Osteoblast (primary cell): ENCODE results near the gene PI4K2B. TPM values are rescaled to one million over a fixed set of nuclear protein-coding genes. Genes with fewer than 3 reads are reported as not detected.

Experiments used
- DNase-seq: peaks from one replicate; pipeline ENCODE4 v3.0.0; 2011; ENCODE audit warnings: low spot score, mixed read lengths; ENCODE audit not compliant: insufficient read length; ENCODE audit errors: missing footprints
- H2AFZ ChIP-seq: 2 replicates; pipeline ENCODE4 v1.6.0; 2011; ENCODE audit warnings: mild to moderate bottlenecking, low read length
- H3K27ac ChIP-seq: 2 replicates; pipeline ENCODE4 v1.5.1; 2011; ENCODE audit warnings: mild to moderate bottlenecking, low read depth, low read length, moderate library complexity
- H3K27me3 ChIP-seq: 2 replicates; pipeline ENCODE4 v1.6.0; 2012; ENCODE audit warnings: mild to moderate bottlenecking, control low read depth, inconsistent platforms, low read length, moderate library complexity; ENCODE audit not compliant: insufficient read depth
- H3K36me3 ChIP-seq: 2 replicates; pipeline ENCODE4 v1.5.1; 2011; ENCODE audit warnings: mild to moderate bottlenecking, low read length, control low read depth, moderate library complexity; ENCODE audit not compliant: insufficient read depth
- H3K4me1 ChIP-seq: 2 replicates; pipeline ENCODE4 v1.5.1; 2011; ENCODE audit warnings: mild to moderate bottlenecking, low read length, control low read depth, moderate library complexity; ENCODE audit not compliant: insufficient read depth
- H3K4me2 ChIP-seq: 2 replicates; pipeline ENCODE4 v1.6.0; 2011; ENCODE audit warnings: mild to moderate bottlenecking, low read length; ENCODE audit not compliant: insufficient read depth
- H3K4me3 ChIP-seq: fragments of 200-600 bp; sonication (generic); 3 replicates; pipeline ENCODE4 v1.5.1; 2012; ENCODE audit warnings: mild to moderate bottlenecking, low read length, inconsistent platforms; ENCODE audit not compliant: insufficient read depth
- H3K79me2 ChIP-seq: 2 replicates; pipeline ENCODE4 v1.6.0; 2012; ENCODE audit warnings: mild to moderate bottlenecking, low read length, control low read depth, inconsistent platforms; ENCODE audit not compliant: insufficient read depth
- H3K9me3 ChIP-seq: 2 replicates; pipeline ENCODE4 v1.5.1; 2011; ENCODE audit warnings: low read depth, low read length, control low read depth
- H4K20me1 ChIP-seq: 2 replicates; pipeline ENCODE4 v1.6.0; 2012; ENCODE audit warnings: mild to moderate bottlenecking, low read length, control low read depth; ENCODE audit not compliant: insufficient read depth
- total RNA-seq: library from RNA; depleted of rRNA; stranded (reverse); fragments of >200 nt; gene quantifications from 2 replicates; pipeline ENCODE4 v1.2.3, GENCODE V29; 2012
- TF ChIP-seq, protein P1 (sequence below): IDR thresholded peaks from 2 replicates; pipeline ENCODE4 v1.5.1; 2011; ENCODE audit warnings: mild to moderate bottlenecking, low read depth, low read length, moderate library complexity; ENCODE audit errors: extremely low read depth

Gene PI4K2B
- total RNA-seq, 1 donor = 20.3 TPM

DNA sequence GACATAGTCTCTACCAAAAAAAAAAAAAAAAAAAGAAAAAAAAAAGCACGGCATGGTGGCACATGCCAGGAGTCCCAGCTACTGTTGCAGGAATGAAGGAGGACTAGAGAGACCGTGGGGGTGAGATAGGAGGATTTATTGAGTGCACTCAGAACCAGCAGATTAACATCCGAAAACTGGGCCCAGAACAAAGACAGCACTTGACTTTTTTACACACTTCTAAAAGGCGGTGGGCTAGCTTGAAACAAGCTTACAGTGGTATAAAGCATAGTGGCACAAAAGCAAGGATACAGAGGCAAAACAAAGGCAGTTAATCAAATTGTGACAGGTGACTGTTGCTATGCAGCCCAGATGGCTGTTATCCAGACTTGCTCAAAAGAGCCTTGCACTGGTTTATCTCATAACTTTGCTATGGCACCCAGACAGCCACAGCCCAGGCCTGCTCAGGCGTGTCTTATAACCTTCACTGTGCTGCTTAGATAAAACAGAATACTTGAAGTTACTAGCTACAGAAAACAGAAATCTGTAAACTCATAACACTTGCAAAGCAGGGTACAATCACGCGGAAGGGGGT is 9.9 kb upstream of the PI4K2B start:
- TF ChIP-seq, protein P1, sequence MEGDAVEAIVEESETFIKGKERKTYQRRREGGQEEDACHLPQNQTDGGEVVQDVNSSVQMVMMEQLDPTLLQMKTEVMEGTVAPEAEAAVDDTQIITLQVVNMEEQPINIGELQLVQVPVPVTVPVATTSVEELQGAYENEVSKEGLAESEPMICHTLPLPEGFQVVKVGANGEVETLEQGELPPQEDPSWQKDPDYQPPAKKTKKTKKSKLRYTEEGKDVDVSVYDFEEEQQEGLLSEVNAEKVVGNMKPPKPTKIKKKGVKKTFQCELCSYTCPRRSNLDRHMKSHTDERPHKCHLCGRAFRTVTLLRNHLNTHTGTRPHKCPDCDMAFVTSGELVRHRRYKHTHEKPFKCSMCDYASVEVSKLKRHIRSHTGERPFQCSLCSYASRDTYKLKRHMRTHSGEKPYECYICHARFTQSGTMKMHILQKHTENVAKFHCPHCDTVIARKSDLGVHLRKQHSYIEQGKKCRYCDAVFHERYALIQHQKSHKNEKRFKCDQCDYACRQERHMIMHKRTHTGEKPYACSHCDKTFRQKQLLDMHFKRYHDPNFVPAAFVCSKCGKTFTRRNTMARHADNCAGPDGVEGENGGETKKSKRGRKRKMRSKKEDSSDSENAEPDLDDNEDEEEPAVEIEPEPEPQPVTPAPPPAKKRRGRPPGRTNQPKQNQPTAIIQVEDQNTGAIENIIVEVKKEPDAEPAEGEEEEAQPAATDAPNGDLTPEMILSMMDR = no peak
- no peaks in the 10 kb centered on the region for H4K20me1 ChIP-seq
- H2AFZ ChIP-seq = no peak overlapping the region
- H3K27me3 ChIP-seq = no peaks in the 10 kb centered on the region
- H3K79me2 ChIP-seq = no peaks in the 10 kb centered on the region
- no peaks in the 10 kb centered on the region for H3K36me3 ChIP-seq
- peaks cover 9% of the 10 kb centered on the region for H3K9me3 ChIP-seq
- no peak overlapping the region for H3K4me2 ChIP-seq
- no peak overlapping the region for H3K27ac ChIP-seq
- no peak for DNase-seq
- no peak overlapping the region for H3K4me3 ChIP-seq
- no peaks in the 10 kb centered on the region for H3K4me1 ChIP-seq

DNA sequence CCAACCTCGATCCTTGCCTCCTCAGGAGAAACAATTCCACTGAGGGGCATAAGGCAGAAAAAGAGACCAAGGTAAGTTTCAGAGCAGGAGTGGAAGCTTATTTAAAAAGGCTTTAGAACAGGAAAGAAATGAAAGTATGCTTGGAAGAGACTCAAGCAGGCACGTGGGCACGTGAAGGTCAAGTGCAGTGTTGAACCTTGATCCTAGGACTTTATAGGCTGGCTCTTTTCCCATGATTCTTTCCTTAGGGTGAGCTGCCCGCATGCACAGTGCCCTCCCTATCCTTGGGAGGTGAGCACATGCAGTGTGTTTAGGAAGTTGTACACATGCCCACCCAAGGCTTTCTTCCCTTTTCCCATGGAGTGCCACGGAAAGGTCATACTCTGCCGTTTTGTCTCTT is 4.0 kb upstream of the PI4K2B start:
- no peaks in the 10 kb centered on the region for H3K27me3 ChIP-seq
- TF ChIP-seq, protein P1 = no peak
- no peak overlapping the region for H3K4me3 ChIP-seq
- H4K20me1 ChIP-seq = no peaks in the 10 kb centered on the region
- no peaks in the 10 kb centered on the region for H3K79me2 ChIP-seq
- DNase-seq = no peak
- no peak overlapping the region for H3K27ac ChIP-seq
- no peaks in the 10 kb centered on the region for H3K36me3 ChIP-seq
- peaks cover 4% of the 10 kb centered on the region for H3K9me3 ChIP-seq
- no peak overlapping the region for H3K4me2 ChIP-seq
- no peak overlapping the region for H2AFZ ChIP-seq
- H3K4me1 ChIP-seq = no peaks in the 10 kb centered on the region

DNA sequence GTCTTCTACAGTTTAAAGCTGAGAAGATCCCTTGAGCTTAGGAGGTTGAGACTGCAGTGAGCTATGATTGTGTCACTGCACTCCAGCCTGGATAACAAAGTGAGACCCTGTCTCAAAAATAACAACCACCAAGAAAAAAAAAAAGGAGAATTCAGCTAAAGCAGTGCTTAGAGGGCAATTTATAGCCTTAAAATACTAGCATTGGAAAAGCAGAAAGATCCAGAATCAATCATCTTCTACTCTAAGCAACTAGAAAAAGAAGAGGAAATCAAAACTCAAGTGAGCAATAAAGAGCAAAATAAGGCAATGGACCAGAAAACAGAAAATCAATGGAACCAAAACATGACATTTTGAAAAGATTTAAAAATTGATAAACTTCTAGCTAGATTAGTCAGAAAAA is 639 bp upstream of the PI4K2B start:
- H3K4me1 ChIP-seq = peaks cover 5% of the 10 kb centered on the region
- H3K9me3 ChIP-seq = peaks cover 4% of the 10 kb centered on the region
- H2AFZ ChIP-seq = peak overlapping the region; percentile 69
- no peak overlapping the region for H3K27ac ChIP-seq
- peak overlapping the region; percentile 68 for H3K4me2 ChIP-seq
- H3K4me3 ChIP-seq = peak overlapping the region; percentile 95
- no peaks in the 10 kb centered on the region for H3K36me3 ChIP-seq
- no peaks in the 10 kb centered on the region for H3K27me3 ChIP-seq
- peaks cover 31% of the 10 kb centered on the region for H3K79me2 ChIP-seq
- no peak for DNase-seq
- TF ChIP-seq, protein P1 = no peak
- H4K20me1 ChIP-seq = no peaks in the 10 kb centered on the region

DNA sequence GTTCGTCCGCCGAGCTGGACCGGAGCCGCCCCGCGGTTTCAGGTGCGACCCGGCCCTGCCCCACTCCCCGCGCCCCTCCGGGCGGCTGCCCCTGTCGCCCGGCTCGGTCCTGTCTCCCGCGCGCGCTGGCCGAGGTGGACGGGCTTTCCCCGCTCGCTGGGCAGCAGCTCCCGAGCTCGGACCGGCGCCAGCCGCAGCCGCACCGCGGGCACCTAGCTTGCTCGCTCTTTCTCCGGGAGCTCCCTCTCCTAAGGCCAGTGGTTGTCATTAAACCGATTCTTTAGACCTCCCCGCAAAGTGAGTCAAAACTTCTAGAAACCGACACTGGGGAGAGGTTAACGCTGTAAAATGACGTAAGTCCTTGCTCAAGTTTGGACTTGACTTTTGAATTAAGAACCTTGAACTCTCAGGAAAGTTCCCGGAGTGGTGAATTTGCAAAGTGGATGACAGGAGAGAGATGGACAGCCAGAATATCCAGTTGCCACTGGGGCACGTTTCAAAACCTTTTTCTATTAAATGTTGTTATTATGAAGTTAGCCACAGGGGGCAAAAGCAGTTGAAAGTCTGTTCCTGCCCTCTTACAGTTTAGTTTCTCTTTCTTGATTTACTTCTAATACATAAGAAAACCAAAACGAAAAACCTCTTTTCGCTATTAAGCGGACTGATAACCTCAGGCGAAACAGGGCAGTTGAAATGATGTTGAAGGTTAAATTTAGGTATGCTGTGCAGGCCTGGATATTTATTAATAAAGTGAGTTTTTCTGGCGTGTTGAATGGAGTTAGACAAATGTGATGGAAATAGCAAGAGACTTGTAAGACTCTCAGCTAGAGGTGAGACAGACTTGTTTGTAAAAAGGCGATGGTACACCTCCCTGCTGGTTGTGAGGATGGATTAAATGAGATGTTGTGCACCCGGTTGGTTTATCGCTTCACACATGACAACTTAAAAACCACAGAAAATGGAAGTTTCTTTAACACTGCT is 847 bp downstream of the PI4K2B start:
- Histone ChIP-seq H4K20me1 (no peaks in the 10 kb centered on the region), H3K79me2 (peaks cover 42% of the 10 kb centered on the region), H2AFZ (peak overlapping the region; percentile 76), H3K27ac (peak overlapping the region; percentile 75), H3K27me3 (no peaks in the 10 kb centered on the region), H3K4me3 (peak overlapping the region; percentile 95), H3K9me3 (peaks cover 4% of the 10 kb centered on the region), H3K4me2 (peak overlapping the region; percentile 90), H3K4me1 (peaks cover 5% of the 10 kb centered on the region), H3K36me3 (no peaks in the 10 kb centered on the region)
- TF ChIP-seq, protein P1 = peak; percentile 43
- DNase-seq = peak; percentile 96
